Kidney (tissue), 14 donors: ENCODE measurements around the gene STXBP1. TPM values are rescaled to one million over a fixed set of nuclear protein-coding genes. Genes with fewer than 3 reads are reported as not detected.

Experiments
- DNase-seq, 5 donors: peaks; one replicate each; pipeline ENCODE4 v3.0.0-alpha.2; 2013 to 2020
- FAIRE-seq: peaks from 2 replicates; lab custom pipeline; 2012; peaks lifted over from hg19 to GRCh38; lab: Jason Lieb, UNC
- H3K27ac ChIP-seq, 2 donors: one replicate each; pipeline ENCODE4 v1.7.0; 2013; ENCODE audit warnings: low read depth in 2 of 2, low read length in 2 of 2, inconsistent platforms in 1 of 2
- H3K27me3 ChIP-seq: one replicate; pipeline ENCODE4 v1.7.1; 2013; ENCODE audit warnings: low read length, inconsistent platforms; ENCODE audit not compliant: control insufficient read depth, insufficient read depth
- H3K36me3 ChIP-seq, 3 donors: one replicate each; pipeline versions ENCODE4 v1.7.0 to v1.7.1; 2013; ENCODE audit warnings: low read length in 3 of 3, control low read depth in 1 of 3, inconsistent platforms in 1 of 3; ENCODE audit not compliant: insufficient read depth in 3 of 3, control insufficient read depth in 2 of 3
- H3K4me1 ChIP-seq, 3 donors: one replicate each; pipeline versions ENCODE4 v1.7.0 to v1.7.1; 2013; ENCODE audit warnings: low read length in 3 of 3, inconsistent platforms in 1 of 3, low read depth in 1 of 3; ENCODE audit not compliant: control insufficient read depth in 2 of 3, insufficient read depth in 2 of 3
- H3K4me3 ChIP-seq, 3 donors: one replicate each; pipeline versions ENCODE4 v1.7.0 to v1.8.1; 2013; ENCODE audit warnings: low read length in 3 of 3, control low read depth in 1 of 3, inconsistent platforms in 1 of 3
- H3K9ac ChIP-seq, 3 donors: one replicate each; pipeline versions ENCODE4 v1.7.0 to v1.7.1; 2013; ENCODE audit warnings: low read length in 3 of 3, control low read depth in 1 of 3, inconsistent platforms in 1 of 3
- H3K9me3 ChIP-seq, 3 donors: one replicate each; pipeline versions ENCODE4 v1.7.0 to v1.7.1; 2013; ENCODE audit warnings: low read length in 3 of 3, control low read depth in 1 of 3, inconsistent platforms in 1 of 3; ENCODE audit not compliant: control insufficient read depth in 2 of 3, insufficient read depth in 1 of 3
- CTCF ChIP-seq: IDR thresholded peaks from 3 replicates; pipeline ENCODE4 v1.5.1; 2012; ENCODE audit warnings: mild to moderate bottlenecking, moderate library complexity, borderline replicate concordance; ENCODE audit not compliant: insufficient read depth; ENCODE audit errors: extremely low read depth
- intact Hi-C: fragments of 100-400 bp; cut with DNase I; formaldehyde crosslinking; loops from one replicate; pipeline ENCODE4 v1.11.1; 2022
- polyA plus RNA-seq: library from polyadenylated mRNA; stranded (reverse); fragments of 350-450 nt; fragmentation: Illumina TruSeq; extraction: RNeasy Lipid Tissue Mini Kit (QIAGEN cat#74804); gene quantifications from one replicate; pipeline ENCODE4 v1.2.3, GENCODE V29; 2014; ENCODE audit warnings: low read depth, low replicate concordance; ENCODE audit not compliant: insufficient read depth
- total RNA-seq: library from RNA; stranded (reverse); fragmentation: NEBNext Ultra II Directional; extraction: Animal tissue kit (Norgen Biotek cat#: 25700); gene quantifications from one replicate; pipeline ENCODE4 v1.2.1, GENCODE V29; 2021
- donor health status: control.
- donor health status: control.
- donor health status: control.
- donor health status: control.
- donor health status: control.
- donor health status: DM: yes; HTN: yes; CAD: no.
- donor health status: Normal renal cell carcinoma (clear cell type).

Gene STXBP1
- total and polyA plus RNA-seq, 2 donors from 2014 or later = 14.3 to 32.8 TPM

- FAIRE-seq = no peak
Measured at GRCh38 chr9:127703289-127703946, 91.3 kb downstream of the STXBP1 start.

GRCh38 chr9:127705577-127706379 lies 93.7 kb downstream of the STXBP1 start:
- H3K9ac ChIP-seq = no peak overlapping the region
- H3K4me3 ChIP-seq = no peak overlapping the region
- H3K36me3 ChIP-seq = no peaks in the 10 kb centered on the region
- intact Hi-C loops = no loop called here
- no peak for TF ChIP-seq CTCF
- no peaks in the 10 kb centered on the region for H3K9me3 ChIP-seq
- FAIRE-seq (no peak), DNase-seq (peak in 4 of 5 donors; percentile 55 to 62 (median 59))
- H3K27ac ChIP-seq = no peak overlapping the region
- H3K4me1 ChIP-seq = peaks cover 0 to 6% (median 0%) of the 10 kb centered on the region in 3 donors
- no peaks in the 10 kb centered on the region for H3K27me3 ChIP-seq

More at GRCh38 chr9:127703289-127703946, 91.3 kb downstream of the STXBP1 start:
- H3K36me3 ChIP-seq = no peaks in the 10 kb centered on the region
- no peaks in the 10 kb centered on the region for H3K9me3 ChIP-seq
- peaks cover 0 to 8% (median 0%) of the 10 kb centered on the region in 3 donors for H3K4me1 ChIP-seq
- H3K27me3 ChIP-seq = no peaks in the 10 kb centered on the region
- intact Hi-C loops = no loop called here
- no peak overlapping the region for H3K27ac ChIP-seq
- no peak for DNase-seq
- H3K4me3 ChIP-seq = no peak overlapping the region
- no peak overlapping the region for H3K9ac ChIP-seq
- no peak for TF ChIP-seq CTCF

GRCh38 chr9:127706836-127707241 lies 94.8 kb downstream of the STXBP1 start, which contains the start of gene CFAP157:
Gene CFAP157, plus strand, starts transcription at chr9:127706988. Its CDS starts 44 bp downstream, at chr9:127707032.
- Histone ChIP-seq H3K9ac (no peak within 1 kb of the TSS), H3K9me3 (no peaks in the 10 kb centered on the region), H3K27me3 (no peaks in the 10 kb centered on the region), H3K4me3 (no peak within 1 kb of the TSS), H3K27ac (no peak within 1 kb of the TSS), H3K4me1 (no peaks in the 10 kb centered on the region), H3K36me3 (no peaks in the 10 kb centered on the region)
- FAIRE-seq (no peak), DNase-seq (peak in 3 of 5 donors; percentile 51 to 60 (median 56))
- intact Hi-C loops = no loop called here
- no peak for TF ChIP-seq CTCF
